ENCODE results near the gene MYL5.

- TF ChIP-seq CTCF (IDR thresholded peaks at IDR 0.05) (no peak), POLR2A (IDR thresholded peaks at IDR 0.05) (no peak)
These were observed 30.0 kb downstream of the MYL5 start for GRCh38 chr4:704198-704891.

All from tibial nerve (tissue), 3 donors.